Measurements from ENCODE around the gene CALML6.

DNA sequence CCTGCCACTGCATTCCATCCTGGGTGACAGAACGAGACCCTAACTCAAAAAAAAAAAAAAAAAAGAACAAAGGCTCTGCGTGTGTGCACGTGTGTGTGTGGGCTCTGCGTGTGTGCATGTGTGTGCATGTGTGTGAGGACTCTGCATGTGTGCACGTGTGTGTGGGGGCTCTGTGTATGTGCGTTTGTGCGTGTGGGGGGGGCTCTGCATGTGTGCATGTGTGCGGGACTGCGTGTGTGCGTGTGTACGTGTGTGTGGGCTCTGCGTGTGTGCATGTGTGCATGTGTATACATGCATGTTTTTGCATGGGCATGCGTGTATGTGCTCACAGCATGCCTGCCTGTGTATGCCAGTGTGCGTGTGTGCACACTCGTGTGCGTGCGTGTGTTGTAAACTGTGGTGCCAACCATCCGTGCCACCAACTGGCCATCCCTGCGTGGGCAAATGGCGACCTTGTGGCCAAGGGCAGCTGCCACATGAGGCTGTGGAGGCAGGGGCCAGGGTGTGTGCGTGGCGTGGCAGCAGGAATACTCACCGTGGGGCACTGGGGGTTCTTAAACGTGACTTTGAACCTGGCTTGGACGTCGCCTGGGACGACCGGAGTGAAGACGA, 30.8 kb downstream of the CALML6 start:
- TF ChIP-seq, protein P1, sequence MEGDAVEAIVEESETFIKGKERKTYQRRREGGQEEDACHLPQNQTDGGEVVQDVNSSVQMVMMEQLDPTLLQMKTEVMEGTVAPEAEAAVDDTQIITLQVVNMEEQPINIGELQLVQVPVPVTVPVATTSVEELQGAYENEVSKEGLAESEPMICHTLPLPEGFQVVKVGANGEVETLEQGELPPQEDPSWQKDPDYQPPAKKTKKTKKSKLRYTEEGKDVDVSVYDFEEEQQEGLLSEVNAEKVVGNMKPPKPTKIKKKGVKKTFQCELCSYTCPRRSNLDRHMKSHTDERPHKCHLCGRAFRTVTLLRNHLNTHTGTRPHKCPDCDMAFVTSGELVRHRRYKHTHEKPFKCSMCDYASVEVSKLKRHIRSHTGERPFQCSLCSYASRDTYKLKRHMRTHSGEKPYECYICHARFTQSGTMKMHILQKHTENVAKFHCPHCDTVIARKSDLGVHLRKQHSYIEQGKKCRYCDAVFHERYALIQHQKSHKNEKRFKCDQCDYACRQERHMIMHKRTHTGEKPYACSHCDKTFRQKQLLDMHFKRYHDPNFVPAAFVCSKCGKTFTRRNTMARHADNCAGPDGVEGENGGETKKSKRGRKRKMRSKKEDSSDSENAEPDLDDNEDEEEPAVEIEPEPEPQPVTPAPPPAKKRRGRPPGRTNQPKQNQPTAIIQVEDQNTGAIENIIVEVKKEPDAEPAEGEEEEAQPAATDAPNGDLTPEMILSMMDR (conservative IDR thresholded peaks at IDR 0.05; ENCODE audit: low read length): no peak
- TF ChIP-seq EZH2phosphoT487 (IDR thresholded peaks at IDR 0.05; ENCODE audit: borderline replicate concordance, low read depth, low read length): no peak

All from OCI-LY7 (cell line).